Left hindlimb (tissue), 1 donor: Measurements from ENCODE around the gene SLF2.

Source experiments
- DNase-seq: peaks from one replicate; pipeline ENCODE4 v3.0.0-alpha.2; 2018

SLF2 gene

DNA sequence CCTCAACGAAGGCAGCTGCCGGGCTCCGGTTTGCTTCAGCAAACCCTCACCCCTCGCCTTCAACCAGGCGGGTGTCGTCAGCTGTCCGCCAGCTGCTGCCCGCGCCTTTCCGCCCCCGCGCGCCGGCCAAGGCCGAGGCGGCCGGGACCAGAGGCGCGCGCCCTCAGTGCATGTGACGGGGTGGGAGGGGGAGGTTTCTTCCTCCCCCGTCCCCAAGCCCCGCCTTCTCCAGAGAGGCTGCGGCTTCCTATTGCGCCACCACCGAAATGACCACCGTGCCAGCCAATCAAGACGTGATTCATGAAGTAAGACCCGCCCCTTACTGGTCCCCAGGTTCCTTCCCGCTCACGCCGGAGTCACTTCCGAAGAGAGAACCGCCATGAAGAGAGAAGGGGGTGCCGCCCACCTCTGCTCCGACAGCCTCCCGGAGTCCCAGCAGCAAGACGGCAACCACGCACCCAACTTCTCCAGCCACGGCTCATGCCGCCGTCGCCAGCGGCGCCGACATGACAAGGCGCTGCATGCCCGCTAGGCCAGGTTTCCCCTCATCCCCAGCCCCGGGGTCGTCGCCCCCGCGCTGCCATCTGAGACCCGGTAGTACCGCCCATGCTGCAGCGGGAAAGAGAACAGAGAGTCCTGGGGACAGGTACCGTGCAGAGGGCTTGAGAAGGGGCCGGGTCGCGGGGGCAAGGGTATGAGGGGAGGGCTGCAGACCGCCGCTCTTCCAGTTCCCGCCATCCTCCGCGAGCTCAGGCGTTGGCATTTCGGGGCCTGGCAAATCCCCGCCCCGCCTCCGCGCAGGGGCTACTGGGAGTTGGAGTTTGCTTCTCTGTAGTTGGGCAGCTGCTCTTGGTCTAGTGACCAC lies at the start of gene SLF2:
Gene SLF2, plus strand, starts transcription at position 359 of the 865 bp plus-strand sequence. Its CDS starts 148 bp downstream, at position 507.
- peak; percentile 99 for DNase-seq

DNA sequence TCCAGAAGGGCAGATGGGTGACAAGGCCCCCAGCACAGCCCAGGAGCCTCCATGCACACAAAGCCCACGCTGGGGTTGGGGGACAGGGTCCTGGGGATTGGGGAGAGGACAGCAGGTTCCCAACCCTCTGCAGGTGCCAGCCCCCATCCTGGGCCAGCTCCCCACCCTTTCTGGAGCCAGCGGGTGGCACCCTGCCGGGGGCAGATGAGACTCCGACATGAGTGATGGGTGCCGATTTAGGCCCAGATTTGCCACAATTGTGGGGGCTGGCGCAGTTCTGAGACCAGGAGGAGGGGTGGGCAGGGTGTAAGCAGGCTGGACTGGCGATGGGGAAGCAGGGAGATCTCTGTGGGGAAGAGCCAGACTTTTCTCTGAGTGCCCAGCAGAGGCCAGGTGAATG lies 49.3 kb upstream of the SLF2 start:
- no peak for DNase-seq

DNA sequence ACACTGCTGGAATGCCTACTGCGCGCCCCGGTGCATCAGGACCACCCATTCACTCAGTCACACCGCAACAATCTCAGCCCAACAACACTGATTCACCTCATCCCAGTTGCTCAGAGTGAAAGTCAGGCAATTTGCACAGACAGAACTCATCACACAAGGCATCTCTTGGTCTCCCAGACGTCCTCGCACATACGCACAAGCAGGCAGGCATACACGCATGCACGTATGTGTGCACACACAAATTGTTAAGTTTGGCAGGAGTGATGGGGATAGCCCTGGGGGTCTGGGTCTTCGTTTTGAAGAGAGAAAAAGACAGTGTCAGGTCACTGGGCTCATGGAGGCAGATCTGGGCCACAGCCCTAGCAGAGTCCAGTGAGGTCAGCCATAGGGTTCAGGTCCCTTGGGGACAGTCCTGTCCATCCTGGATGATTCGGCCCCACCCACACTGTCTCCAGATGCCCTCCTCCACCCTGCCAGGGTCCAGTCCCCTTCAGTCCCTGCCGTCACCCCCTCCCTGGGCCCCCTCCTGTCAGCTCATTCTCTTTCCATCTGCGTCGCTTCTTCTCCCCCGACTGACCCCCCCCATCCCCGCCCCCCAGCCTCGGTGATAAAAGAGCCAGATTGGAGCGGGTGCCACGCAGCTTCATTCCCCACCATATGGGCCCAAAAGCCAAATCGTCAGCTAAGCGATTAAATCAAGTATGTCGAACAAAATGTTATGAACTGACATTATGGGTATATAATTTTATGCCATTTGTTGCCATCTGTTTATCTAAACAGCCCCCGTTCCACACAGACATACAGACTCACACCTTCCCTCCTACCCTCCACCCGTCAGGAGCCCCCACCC lies 48.5 kb upstream of the SLF2 start:
- DNase-seq: no peak

DNA sequence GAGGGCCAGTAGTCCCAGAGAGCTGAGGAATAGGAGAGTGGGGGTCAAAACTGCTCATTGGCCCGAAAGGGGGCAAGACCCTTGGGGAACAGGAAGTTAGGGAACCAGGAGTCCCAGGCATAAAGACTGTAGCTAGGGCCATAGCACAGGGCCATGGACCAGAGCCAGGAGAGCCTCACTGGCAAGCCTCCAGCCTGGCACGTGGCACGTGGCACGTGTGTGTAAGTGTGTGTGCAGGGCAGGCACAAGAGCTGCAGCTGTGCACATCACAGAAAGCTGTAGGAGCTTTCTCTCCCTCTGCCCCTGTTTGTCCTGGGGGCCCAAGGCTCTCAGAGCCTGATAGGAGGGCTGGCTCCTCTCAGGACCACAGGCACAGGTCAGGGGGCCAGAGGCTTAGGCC lies 47.8 kb upstream of the SLF2 start:
- no peak for DNase-seq

DNA sequence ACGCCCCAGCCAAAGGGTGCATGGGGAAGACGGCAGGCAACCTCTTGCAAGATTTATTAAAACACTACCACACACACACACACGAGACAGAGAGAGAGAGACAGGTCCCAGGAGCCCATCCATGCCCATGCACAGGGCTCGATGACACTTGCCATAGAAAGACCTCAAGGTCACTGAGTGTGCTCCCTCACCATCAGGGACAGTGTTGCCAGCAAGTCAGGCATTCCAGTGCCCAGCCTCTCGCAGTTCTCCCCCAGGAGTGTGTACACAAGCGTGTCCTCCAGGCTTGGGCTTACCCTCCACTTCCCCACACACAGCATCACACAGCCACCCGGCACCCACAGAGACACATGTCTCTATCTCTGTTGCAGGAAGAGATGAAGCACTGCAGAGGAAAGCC lies 46.8 kb upstream of the SLF2 start:
- DNase-seq: no peak

DNA sequence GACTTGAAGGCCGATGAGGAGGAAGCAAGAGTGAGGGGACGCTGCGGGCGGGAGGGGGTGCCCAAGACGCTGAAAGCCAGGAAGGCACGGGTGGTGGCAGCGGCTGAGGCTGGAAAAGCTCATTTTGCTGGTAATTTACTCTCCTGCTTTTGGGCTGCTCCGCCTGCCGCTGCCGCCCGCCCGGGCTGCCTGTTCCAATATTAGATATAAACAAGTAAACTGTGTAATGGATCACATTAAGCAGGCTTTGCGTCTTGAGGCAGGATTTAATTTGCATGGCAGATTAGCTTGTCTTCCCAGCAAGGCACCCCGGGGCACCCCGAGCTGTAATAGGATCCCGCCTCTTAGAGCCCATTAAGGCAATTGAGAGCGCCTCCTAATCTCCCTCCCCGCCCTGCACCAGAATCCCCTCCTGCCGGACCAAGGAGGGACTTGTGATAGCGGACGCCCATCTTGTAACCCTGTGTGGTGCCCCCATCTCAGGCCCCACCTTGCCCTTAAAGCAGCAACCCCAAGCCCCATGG lies 46.1 kb upstream of the SLF2 start:
- DNase-seq: no peak

- DNase-seq: no peak
Measured at GRCh38 chr10:100867261-100867963, 45.4 kb upstream of the SLF2 start.

DNA sequence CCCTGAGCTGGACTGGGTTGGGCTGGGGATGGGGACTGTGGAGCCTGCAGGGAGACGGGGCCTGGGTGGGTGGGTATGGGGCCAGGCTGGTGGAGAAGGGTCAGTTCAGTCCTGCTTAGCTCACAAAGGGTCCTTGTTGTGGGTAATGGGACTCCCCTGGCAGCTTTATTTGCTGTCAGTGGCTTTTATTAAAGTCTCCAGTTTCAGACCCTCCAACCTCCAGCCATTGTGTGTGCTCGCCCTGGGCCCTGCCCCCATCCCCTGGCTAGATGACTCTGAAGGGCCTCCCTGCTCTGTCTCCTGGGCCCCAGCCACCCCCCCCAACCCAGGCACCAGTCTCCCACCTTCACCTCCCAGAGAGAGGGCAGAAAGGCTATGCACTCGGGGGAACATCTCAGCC lies 44.4 kb upstream of the SLF2 start:
- no peak for DNase-seq

DNA sequence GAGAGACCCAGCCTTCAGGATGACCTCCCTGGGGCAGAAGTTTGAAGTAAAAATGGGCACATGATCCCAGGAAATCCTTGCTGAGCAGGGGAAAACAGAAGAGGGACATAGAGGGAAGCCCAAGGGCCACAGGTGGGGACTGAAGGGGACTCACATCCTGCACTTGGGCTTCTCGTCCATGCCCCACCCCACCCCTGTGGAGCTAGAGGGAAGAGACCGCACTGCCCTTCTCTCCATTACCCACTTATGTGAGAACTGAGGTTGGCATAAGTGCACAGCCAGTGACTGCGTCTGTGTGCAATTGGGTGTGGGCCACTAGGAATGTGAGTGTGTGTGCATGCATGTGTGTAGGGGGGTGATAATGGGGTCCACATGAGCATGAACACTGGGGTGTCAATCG lies 43.4 kb upstream of the SLF2 start:
- no peak for DNase-seq

- DNase-seq: no peak
Measured at GRCh38 chr10:100872034-100872791, 40.5 kb upstream of the SLF2 start.

- no peak for DNase-seq
Measured at GRCh38 chr10:100873146-100873826, 39.5 kb upstream of the SLF2 start.

- no peak for DNase-seq
Measured at GRCh38 chr10:100873827-100874326, 38.9 kb upstream of the SLF2 start.

- DNase-seq: no peak
Measured at GRCh38 chr10:100874702-100875483, 37.9 kb upstream of the SLF2 start.

DNA sequence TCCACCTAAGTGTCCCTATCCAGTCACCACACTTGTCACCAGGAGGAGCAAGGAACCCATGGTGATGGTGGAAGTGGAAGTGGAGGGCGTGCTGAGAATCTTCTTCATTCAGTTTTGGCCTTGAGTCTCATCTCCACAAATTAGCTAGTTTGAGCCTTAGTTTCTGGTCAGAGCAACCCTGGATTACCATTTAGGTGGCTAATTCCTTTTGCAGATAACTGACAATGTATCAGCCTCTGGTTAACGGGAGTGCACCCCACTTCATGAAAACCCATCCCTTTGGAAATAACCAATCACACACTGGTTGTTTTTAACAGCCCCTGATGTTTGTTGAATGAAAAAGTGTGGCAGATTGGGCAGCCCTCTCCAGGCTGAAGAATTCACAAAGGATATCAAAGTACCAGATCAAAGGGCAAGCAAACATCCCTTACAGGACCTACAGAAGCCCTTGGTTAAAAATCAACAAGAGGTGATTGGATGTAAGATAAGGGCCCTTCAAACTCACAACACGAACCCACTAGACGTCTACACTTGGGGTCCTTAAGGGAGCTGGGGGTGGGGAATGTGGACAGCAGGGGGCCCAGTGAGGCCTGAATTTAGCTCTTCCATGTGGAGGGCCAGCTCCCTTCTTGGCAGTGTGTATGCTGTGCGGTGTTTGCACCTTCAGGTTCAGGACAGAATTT lies 37.1 kb upstream of the SLF2 start:
- no peak for DNase-seq

- DNase-seq: no peak
Measured at GRCh38 chr10:100876585-100877460, 35.9 kb upstream of the SLF2 start.

- no peak for DNase-seq
Measured at GRCh38 chr10:100877461-100877850, 35.3 kb upstream of the SLF2 start.

- peak; percentile 72 for DNase-seq
Measured at GRCh38 chr10:100878291-100878910, 34.4 kb upstream of the SLF2 start.

GRCh38 chr10:100879741-100880360 lies 32.9 kb upstream of the SLF2 start:
- DNase-seq: no peak
